CD4-positive, alpha-beta T cell treated with Interleukin-17A for 1 hour (primary cell): ENCODE data around the gene EIF4G2.
A peak's percentile ranks its signal among the peaks of the same experiment; 100 is the strongest.

ENCODE experiments used
- DNase-seq: peaks from one replicate; pipeline ENCODE4 v3.0.0-alpha.2; 2020

EIF4G2 gene

GRCh38 chr11:10807493-10808234 lies 1.1 kb downstream of the EIF4G2 start:
- peak; percentile 51 for DNase-seq

- no peak for DNase-seq
Measured at GRCh38 chr11:10806206-10806605, 2.5 kb downstream of the EIF4G2 start.

- DNase-seq = no peak
Measured at GRCh38 chr11:10805741-10806140, 3.0 kb downstream of the EIF4G2 start.

GRCh38 chr11:10803676-10804075 lies 5.0 kb downstream of the EIF4G2 start:
- DNase-seq = no peak

- no peak for DNase-seq
Measured at GRCh38 chr11:10800292-10800691, 8.4 kb downstream of the EIF4G2 start.

GRCh38 chr11:10798330-10798928 lies 10.3 kb downstream of the EIF4G2 start:
- no peak for DNase-seq

GRCh38 chr11:10797531-10797930 lies 11.2 kb downstream of the EIF4G2 start:
- no peak for DNase-seq

GRCh38 chr11:10797001-10797400 lies 11.7 kb downstream of the EIF4G2 start:
- DNase-seq = peak; percentile 55

- DNase-seq = no peak
Measured at GRCh38 chr11:10796191-10796590, 12.5 kb downstream of the EIF4G2 start.

GRCh38 chr11:10793470-10794255 lies 15.1 kb downstream of the EIF4G2 start:
- no peak for DNase-seq

- peak; percentile 80 for DNase-seq
Measured at GRCh38 chr11:10792385-10793068, 16.2 kb downstream of the EIF4G2 start.

- no peak for DNase-seq
Measured at GRCh38 chr11:10786451-10786850, 22.3 kb downstream of the EIF4G2 start.

GRCh38 chr11:10785146-10785474 lies 23.6 kb downstream of the EIF4G2 start:
- no peak for DNase-seq

- no peak for DNase-seq
Measured at GRCh38 chr11:10784232-10785145, 24.2 kb downstream of the EIF4G2 start.

- DNase-seq = no peak
Measured at GRCh38 chr11:10780040-10780439, 28.7 kb downstream of the EIF4G2 start.

GRCh38 chr11:10779086-10779485 lies 29.6 kb downstream of the EIF4G2 start:
- DNase-seq = no peak

- DNase-seq = no peak
Measured at GRCh38 chr11:10778217-10778970, 30.3 kb downstream of the EIF4G2 start.

- DNase-seq = no peak
Measured at GRCh38 chr11:10777806-10778205, 30.9 kb downstream of the EIF4G2 start.

GRCh38 chr11:10777393-10777793 lies 31.3 kb downstream of the EIF4G2 start:
- no peak for DNase-seq

GRCh38 chr11:10774811-10775210 lies 33.9 kb downstream of the EIF4G2 start:
- no peak for DNase-seq

GRCh38 chr11:10771457-10771856 lies 37.3 kb downstream of the EIF4G2 start:
- DNase-seq = no peak
